Measurements from ENCODE around the gene EDC4.

DNA sequence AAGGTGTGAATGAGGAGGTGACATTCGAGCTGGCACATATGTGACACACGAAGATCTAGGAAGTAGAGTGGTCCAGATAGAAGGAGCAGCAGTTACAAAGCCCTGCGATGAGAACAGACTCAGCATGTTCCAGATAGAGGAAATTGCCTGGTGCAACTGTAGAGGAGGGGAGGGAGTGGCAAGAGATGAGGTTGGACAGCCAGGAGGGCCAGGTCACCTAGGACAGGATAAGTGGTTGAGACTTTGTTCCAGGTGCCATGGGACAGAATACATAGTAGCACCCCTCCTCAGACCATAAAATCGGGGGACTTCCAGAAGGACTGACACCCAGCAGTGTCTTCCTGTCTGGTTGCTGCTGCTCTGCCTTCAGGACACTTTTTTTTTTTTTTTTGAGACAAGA is 14.4 kb upstream of the EDC4 start:
- TF ChIP-seq, protein P1, sequence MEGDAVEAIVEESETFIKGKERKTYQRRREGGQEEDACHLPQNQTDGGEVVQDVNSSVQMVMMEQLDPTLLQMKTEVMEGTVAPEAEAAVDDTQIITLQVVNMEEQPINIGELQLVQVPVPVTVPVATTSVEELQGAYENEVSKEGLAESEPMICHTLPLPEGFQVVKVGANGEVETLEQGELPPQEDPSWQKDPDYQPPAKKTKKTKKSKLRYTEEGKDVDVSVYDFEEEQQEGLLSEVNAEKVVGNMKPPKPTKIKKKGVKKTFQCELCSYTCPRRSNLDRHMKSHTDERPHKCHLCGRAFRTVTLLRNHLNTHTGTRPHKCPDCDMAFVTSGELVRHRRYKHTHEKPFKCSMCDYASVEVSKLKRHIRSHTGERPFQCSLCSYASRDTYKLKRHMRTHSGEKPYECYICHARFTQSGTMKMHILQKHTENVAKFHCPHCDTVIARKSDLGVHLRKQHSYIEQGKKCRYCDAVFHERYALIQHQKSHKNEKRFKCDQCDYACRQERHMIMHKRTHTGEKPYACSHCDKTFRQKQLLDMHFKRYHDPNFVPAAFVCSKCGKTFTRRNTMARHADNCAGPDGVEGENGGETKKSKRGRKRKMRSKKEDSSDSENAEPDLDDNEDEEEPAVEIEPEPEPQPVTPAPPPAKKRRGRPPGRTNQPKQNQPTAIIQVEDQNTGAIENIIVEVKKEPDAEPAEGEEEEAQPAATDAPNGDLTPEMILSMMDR (IDR thresholded peaks at IDR 0.05; ENCODE audit: insufficient read depth, low read length, poor library complexity, severe bottlenecking) = no peak
- no peak for TF ChIP-seq EZH2phosphoT487 (conservative IDR thresholded peaks at IDR 0.05; ENCODE audit: low read length)

Measured in SU-DHL-6 (cell line).